ENCODE results near the gene UQCRH.
"Not testable (repeated sequence)": the region's sequence is repeated elsewhere in the genome, so short reads cannot be mapped to it uniquely, and the experiment has no call there.

- TF ChIP-seq MAFK (IDR thresholded peaks at IDR 0.05; ENCODE audit: low read depth, low read length); CTCF (conservative IDR thresholded peaks at IDR 0.05; ENCODE audit: low read depth, low read length); SMC3 (IDR thresholded peaks at IDR 0.05; ENCODE audit: low read depth, low read length); RAD21 (IDR thresholded peaks at IDR 0.05; ENCODE audit: low read length); POLR2A (IDR thresholded peaks at IDR 0.05; ENCODE audit: low read depth, low read length); RFX5 (IDR thresholded peaks at IDR 0.05; ENCODE audit: low read depth, low read length); MAZ (IDR thresholded peaks at IDR 0.05; ENCODE audit: borderline replicate concordance, low read depth, low read length); CHD1 (IDR thresholded peaks at IDR 0.05; ENCODE audit: low read depth, low read length); FOS (IDR thresholded peaks at IDR 0.05; ENCODE audit: low read depth, low read length); USF2 (IDR thresholded peaks at IDR 0.05; ENCODE audit: low read depth, low read length); MXI1 (IDR thresholded peaks at IDR 0.05; ENCODE audit: borderline replicate concordance, low read depth, low read length); CEBPB (IDR thresholded peaks at IDR 0.05; ENCODE audit: low read depth, low read length); RCOR1 (IDR thresholded peaks at IDR 0.05; ENCODE audit: insufficient replicate concordance, low read length): not testable (repeated sequence)
- TF ChIP-seq, protein P1, sequence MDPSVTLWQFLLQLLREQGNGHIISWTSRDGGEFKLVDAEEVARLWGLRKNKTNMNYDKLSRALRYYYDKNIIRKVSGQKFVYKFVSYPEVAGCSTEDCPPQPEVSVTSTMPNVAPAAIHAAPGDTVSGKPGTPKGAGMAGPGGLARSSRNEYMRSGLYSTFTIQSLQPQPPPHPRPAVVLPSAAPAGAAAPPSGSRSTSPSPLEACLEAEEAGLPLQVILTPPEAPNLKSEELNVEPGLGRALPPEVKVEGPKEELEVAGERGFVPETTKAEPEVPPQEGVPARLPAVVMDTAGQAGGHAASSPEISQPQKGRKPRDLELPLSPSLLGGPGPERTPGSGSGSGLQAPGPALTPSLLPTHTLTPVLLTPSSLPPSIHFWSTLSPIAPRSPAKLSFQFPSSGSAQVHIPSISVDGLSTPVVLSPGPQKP (IDR thresholded peaks at IDR 0.05; ENCODE audit: borderline replicate concordance, low read depth, low read length): not testable (repeated sequence)
These were observed 15.8 kb downstream of the UQCRH start for GRCh38 chr1:46319301-46319700.

Data from IMR-90 (cell line).